T-cell (primary cell): ENCODE measurements around the gene ADAMTS16. TPM values are rescaled to one million over a fixed set of nuclear protein-coding genes. Genes with fewer than 3 reads are reported as not detected.

Experiments used
- ATAC-seq, 4 experiments: fragments of 200-7000 bp in 3 of 4; fragments of 150-1000 bp in 1 of 4; cut with Tn5 transposase; replicated peaks in 1 of 4; 1 replicate in 3 of 4; 2 replicates in 1 of 4; pipeline ENCODE4 v1.10.0; 2021; ENCODE audit warnings: moderate library complexity in 3 of 4, mild to moderate bottlenecking in 2 of 4, moderate number of reproducible peaks in 1 of 4
- CTCF ChIA-PET, 2 donors: fragments of 300-600 bp; sonication (Branson Sonifier 250); formaldehyde crosslinking; loops; one replicate each; lab custom pipeline; 2022; ENCODE audit warnings: antibody characterized with exemption in 2 of 2; lab: Charles Lee
- POLR2A ChIA-PET, 2 donors: fragments of 300-600 bp; sonication (Branson Sonifier 250); formaldehyde crosslinking; loops; one replicate each; lab custom pipeline; 2022; ENCODE audit warnings: antibody characterized with exemption in 2 of 2; lab: Charles Lee
- DNase-seq, 35 experiments: peaks; one replicate each; pipeline versions ENCODE4 v3.0.0 to v3.0.0-alpha.2; 2013 to 2023
- H3K27ac ChIP-seq: one replicate; pipeline ENCODE4 v1.5.1; 2013; ENCODE audit warnings: low read length
- H3K27me3 ChIP-seq, 2 experiments: replicated peaks in 1 of 2; 1 replicate in 1 of 2; 2 replicates in 1 of 2; pipeline versions ENCODE4 v1.6.1 to v1.7.0; 2013; ENCODE audit warnings: low read length in 1 of 2, mixed read lengths in 1 of 2; ENCODE audit not compliant: control insufficient read depth in 2 of 2, insufficient read depth in 2 of 2; ENCODE audit errors: extremely low read depth in 1 of 2
- H3K36me3 ChIP-seq, 2 donors: 1 replicate in 1 of 2; 2 replicates in 1 of 2; pipeline versions ENCODE4 v1.6.1 to v1.7.0; 2013; ENCODE audit warnings: low read length in 1 of 2; ENCODE audit not compliant: control insufficient read depth in 2 of 2, insufficient read depth in 1 of 2; ENCODE audit errors: extremely low read depth in 1 of 2
- H3K4me1 ChIP-seq, 2 experiments: 1 replicate in 1 of 2; 2 replicates in 1 of 2; pipeline versions ENCODE4 v1.6.1 to v1.7.0; 2013; ENCODE audit warnings: low read length in 2 of 2, mixed read lengths in 1 of 2; ENCODE audit not compliant: insufficient read depth in 2 of 2, control insufficient read depth in 1 of 2; ENCODE audit errors: extremely low read depth in 1 of 2
- H3K4me3 ChIP-seq, 2 donors: 1 replicate in 1 of 2; 2 replicates in 1 of 2; pipeline versions ENCODE4 v1.5.1 to v1.7.0; 2013; ENCODE audit warnings: mild to moderate bottlenecking in 2 of 2, low read length in 1 of 2, moderate library complexity in 1 of 2; ENCODE audit not compliant: control insufficient read depth in 1 of 2; ENCODE audit errors: extremely low read depth in 1 of 2
- H3K9me3 ChIP-seq: 2 replicates; pipeline ENCODE4 v1.7.0; 2013
- H3K27ac Mint-ChIP-seq, 2 donors: one replicate each; pipeline ENCODE4 v1.8.0; 2020 to 2021; ENCODE audit warnings: mild to moderate bottlenecking in 2 of 2, mixed read lengths in 2 of 2
- H3K27me3 Mint-ChIP-seq, 2 donors: one replicate each; pipeline ENCODE4 v1.8.0; 2021 to 2022; ENCODE audit warnings: mixed read lengths in 2 of 2
- H3K36me3 Mint-ChIP-seq: one replicate; pipeline ENCODE4 v1.8.0; 2021; ENCODE audit warnings: mixed read lengths
- H3K4me1 Mint-ChIP-seq, 3 donors: one replicate each; pipeline ENCODE4 v1.8.0; 2020 to 2022; ENCODE audit warnings: mixed read lengths in 3 of 3, mild to moderate bottlenecking in 1 of 3
- H3K4me3 Mint-ChIP-seq, 3 donors: one replicate each; pipeline ENCODE4 v1.8.0; 2020 to 2022; ENCODE audit warnings: mild to moderate bottlenecking in 3 of 3, mixed read lengths in 3 of 3, moderate library complexity in 3 of 3
- H3K9me3 Mint-ChIP-seq, 3 donors: one replicate each; pipeline ENCODE4 v1.8.0; 2020 to 2022; ENCODE audit warnings: mixed read lengths in 3 of 3
- WGBS: methylation state at CpG from one replicate; pipeline ENCODE4 v1.1.5; 2013; ENCODE audit warnings: missing lambda C conversion rate; ENCODE audit not compliant: insufficient coverage; 5-methylcytosine and 5-hydroxymethylcytosine counted together
- total RNA-seq, 35 experiments: library from RNA in 6 of 35; stranded (reverse) in 6 of 35; fragments of 120-200 nt in 1 of 35; gene quantifications; one replicate each; pipeline versions ENCODE4 v1.2.1 to v1.2.4 and lab custom pipeline; 2013 to 2026

The ADAMTS16 gene
- total RNA-seq, 5 donors from 2014 or later (not counting 1 experiment from before 2014, with no cell fraction given): 0.06 to 0.09 TPM; not detected in 3

DNA sequence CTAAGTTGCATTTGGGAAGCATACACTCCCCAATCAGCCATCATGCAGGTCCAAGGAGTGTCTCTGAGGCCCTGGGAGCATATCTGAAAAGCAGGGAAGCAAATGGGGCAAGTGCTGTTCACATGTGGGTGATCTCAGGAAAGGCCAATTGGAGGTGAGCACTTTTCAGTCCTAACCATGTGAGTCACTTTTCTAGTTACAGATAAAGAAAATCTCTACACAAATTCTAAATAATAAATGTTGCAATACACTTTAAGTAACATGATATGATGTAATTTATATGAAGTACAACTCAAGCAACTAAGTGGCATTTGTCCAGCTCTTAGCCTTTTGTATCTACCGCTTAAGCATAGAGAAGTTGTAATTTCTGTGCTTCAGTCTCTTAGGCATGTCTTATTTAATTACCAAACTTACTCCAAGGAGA is 18.4 kb downstream of the ADAMTS16 start:
- H3K9me3 ChIP-seq: no peaks in the 10 kb centered on the region
- H3K27me3 Mint-ChIP-seq: peaks cover 4 to 6% of the 10 kb centered on the region in 2 donors
- DNase-seq (no peak), ATAC-seq (no peak)
- WGBS: no CpG with 5 or more reads among the region's 1 CpG
- H3K4me3 Mint-ChIP-seq: no peak overlapping the region
- ChIA-PET CTCF (no interaction called here), POLR2A (no interaction called here)
- H3K27me3 ChIP-seq: no peaks in the 10 kb centered on the region
- H3K36me3 ChIP-seq: no peaks in the 10 kb centered on the region
- no peaks in the 10 kb centered on the region for H3K36me3 Mint-ChIP-seq
- no peak overlapping the region for H3K27ac Mint-ChIP-seq
- no peak overlapping the region for H3K4me3 ChIP-seq
- H3K27ac ChIP-seq: no peak overlapping the region
- H3K4me1 ChIP-seq: no peaks in the 10 kb centered on the region
- H3K4me1 Mint-ChIP-seq: peaks cover 0 to 11% (median 6%) of the 10 kb centered on the region in 3 donors
- H3K9me3 Mint-ChIP-seq: peaks cover 0 to 7% (median 0%) of the 10 kb centered on the region in 3 donors

GRCh38 chr5:5159282-5160103 is 19.4 kb downstream of the ADAMTS16 start:
- ChIA-PET POLR2A (no interaction called here), CTCF (no interaction called here)
- no peaks in the 10 kb centered on the region for H3K36me3 ChIP-seq
- no peaks in the 10 kb centered on the region for H3K4me1 ChIP-seq
- no peak for ATAC-seq
- no peaks in the 10 kb centered on the region for H3K9me3 ChIP-seq
- no peak overlapping the region for H3K27ac ChIP-seq
- H3K36me3 Mint-ChIP-seq: no peaks in the 10 kb centered on the region
- no peak overlapping the region for H3K27ac Mint-ChIP-seq
- H3K9me3 Mint-ChIP-seq: peaks cover 0 to 7% (median 0%) of the 10 kb centered on the region in 3 donors
- no peak overlapping the region for H3K4me3 Mint-ChIP-seq
- peaks cover 4 to 6% of the 10 kb centered on the region in 2 donors for H3K27me3 Mint-ChIP-seq
- WGBS: 100% methylated on average over 2 of the region's 5 CpGs
- DNase-seq: no peak
- H3K4me3 ChIP-seq: no peak overlapping the region
- H3K27me3 ChIP-seq: no peaks in the 10 kb centered on the region
- H3K4me1 Mint-ChIP-seq: peaks cover 0 to 11% (median 6%) of the 10 kb centered on the region in 3 donors

GRCh38 chr5:5164163-5164562 is 24.0 kb downstream of the ADAMTS16 start:
- CTCF ChIA-PET: no interaction called here
- no peak overlapping the region for H3K27ac ChIP-seq
- H3K36me3 Mint-ChIP-seq: no peaks in the 10 kb centered on the region
- ATAC-seq: no peak
- no peaks in the 10 kb centered on the region for H3K27me3 ChIP-seq
- no peak overlapping the region for H3K27ac Mint-ChIP-seq
- no peaks in the 10 kb centered on the region for H3K9me3 Mint-ChIP-seq
- H3K4me1 ChIP-seq: no peaks in the 10 kb centered on the region
- POLR2A ChIA-PET: no interaction called here
- H3K4me3 ChIP-seq: no peak overlapping the region
- H3K27me3 Mint-ChIP-seq: no peaks in the 10 kb centered on the region
- no peaks in the 10 kb centered on the region for H3K4me1 Mint-ChIP-seq
- WGBS: 51% methylated on average over 4 of the region's 5 CpGs
- H3K36me3 ChIP-seq: no peaks in the 10 kb centered on the region
- no peak overlapping the region for H3K4me3 Mint-ChIP-seq
- no peaks in the 10 kb centered on the region for H3K9me3 ChIP-seq
- no peak for DNase-seq

- H3K27ac Mint-ChIP-seq: no peak overlapping the region
- Histone ChIP-seq H3K4me3 (no peak overlapping the region), H3K36me3 (no peaks in the 10 kb centered on the region), H3K27ac (no peak overlapping the region), H3K4me1 (no peaks in the 10 kb centered on the region), H3K27me3 (no peaks in the 10 kb centered on the region), H3K9me3 (no peaks in the 10 kb centered on the region)
- no peaks in the 10 kb centered on the region for H3K36me3 Mint-ChIP-seq
- no peak for DNase-seq
- 79% methylated on average over 6 of the region's 9 CpGs for WGBS
- H3K9me3 Mint-ChIP-seq: peaks cover 0 to 3% (median 0%) of the 10 kb centered on the region in 3 donors
- ChIA-PET POLR2A (no interaction called here), CTCF (no interaction called here)
- H3K4me3 Mint-ChIP-seq: no peak overlapping the region
- no peak for ATAC-seq
- peaks cover 0 to under 1% of the 10 kb centered on the region in 2 donors for H3K27me3 Mint-ChIP-seq
- no peaks in the 10 kb centered on the region for H3K4me1 Mint-ChIP-seq
Measured at GRCh38 chr5:5165541-5166002, 25.4 kb downstream of the ADAMTS16 start.

DNA sequence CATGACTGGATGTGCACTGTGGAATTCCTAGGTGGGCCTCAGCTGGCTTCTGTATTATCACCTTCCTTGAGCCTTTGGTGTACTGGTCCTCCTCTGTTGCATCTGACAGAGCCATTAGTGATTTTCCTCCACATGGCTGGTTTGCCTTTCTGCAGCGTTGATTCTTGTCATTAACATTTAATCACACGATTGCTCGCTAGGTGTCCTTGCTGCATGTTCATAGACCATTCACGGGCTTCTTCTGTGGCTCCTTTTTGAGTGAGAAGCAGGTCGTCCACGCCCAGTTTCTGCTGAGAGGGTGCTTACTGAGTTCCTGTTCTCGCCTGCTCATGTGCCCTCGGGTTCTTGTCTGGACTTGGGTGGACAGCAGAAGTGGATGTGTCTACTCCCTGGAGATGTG is 29.3 kb downstream of the ADAMTS16 start:
- Mint-ChIP-seq H3K4me1 (no peaks in the 10 kb centered on the region), H3K4me3 (no peak overlapping the region), H3K36me3 (no peaks in the 10 kb centered on the region), H3K27me3 (peaks cover 0 to 3% of the 10 kb centered on the region in 2 donors), H3K27ac (no peak overlapping the region), H3K9me3 (peaks cover 0 to 5% (median 3%) of the 10 kb centered on the region in 3 donors)
- no peak overlapping the region for H3K4me3 ChIP-seq
- H3K27me3 ChIP-seq: no peaks in the 10 kb centered on the region
- H3K27ac ChIP-seq: no peak overlapping the region
- ATAC-seq (no peak), DNase-seq (no peak)
- CTCF ChIA-PET: no interaction called here
- H3K4me1 ChIP-seq: no peaks in the 10 kb centered on the region
- no peaks in the 10 kb centered on the region for H3K36me3 ChIP-seq
- no peaks in the 10 kb centered on the region for H3K9me3 ChIP-seq
- POLR2A ChIA-PET: no interaction called here
- WGBS: 92% methylated on average over 5 of the region's 8 CpGs

- peaks cover 0 to 5% (median 1%) of the 10 kb centered on the region in 3 donors for H3K4me1 Mint-ChIP-seq
- ATAC-seq (no peak), DNase-seq (no peak)
- peaks cover 0 to 10% (median 0%) of the 10 kb centered on the region in 3 donors for H3K9me3 Mint-ChIP-seq
- H3K36me3 ChIP-seq: no peaks in the 10 kb centered on the region
- H3K27me3 Mint-ChIP-seq: peaks cover 12 to 13% of the 10 kb centered on the region in 2 donors
- 60% methylated on average over 1 of the region's 4 CpGs for WGBS
- ChIA-PET POLR2A (no interaction called here), CTCF (no interaction called here)
- no peak overlapping the region for H3K27ac Mint-ChIP-seq
- no peak overlapping the region for H3K4me3 ChIP-seq
- H3K4me3 Mint-ChIP-seq: no peak overlapping the region
- no peak overlapping the region for H3K27ac ChIP-seq
- no peaks in the 10 kb centered on the region for H3K4me1 ChIP-seq
- H3K36me3 Mint-ChIP-seq: no peaks in the 10 kb centered on the region
- H3K27me3 ChIP-seq: peaks cover 0 to 13% of the 10 kb centered on the region in 2 experiments
- H3K9me3 ChIP-seq: no peaks in the 10 kb centered on the region
Measured at GRCh38 chr5:5178136-5178535, 38.0 kb downstream of the ADAMTS16 start.
